Activated CD4-positive, alpha-beta T cell treated with anti-CD3 and anti-CD28 coated beads, Interleukin-2, amount 50 U/mL, for 48 hours (primary cell): ENCODE data around the gene TMEM88.

Source experiments
- DNase-seq, 2 experiments: peaks; one replicate each; pipeline ENCODE4 v3.0.0-alpha.2; 2020

The TMEM88 gene

GRCh38 chr17:7833011-7833794 lies 21.7 kb upstream of the TMEM88 start:
- no peak for DNase-seq

- DNase-seq = peak; percentile 91 to 93
Observed at GRCh38 chr17:7833795-7834541, 20.9 kb upstream of the TMEM88 start, which contains the start of gene KDM6B. Gene KDM6B (plus strand): TSS chr17:7834217. CDS start chr17:7845555, 11,338 bp downstream.

- peak; percentile 65 to 66 for DNase-seq
Observed at GRCh38 chr17:7834542-7834956, 20.3 kb upstream of the TMEM88 start.

GRCh38 chr17:7834957-7835813 lies 19.7 kb upstream of the TMEM88 start:
- DNase-seq = peak; percentile 90 to 94

- DNase-seq = peak in 1 of 2 experiments; percentile 63
Observed at GRCh38 chr17:7835814-7836595, 18.9 kb upstream of the TMEM88 start.

- peak; percentile 74 to 82 for DNase-seq
Observed at GRCh38 chr17:7836596-7837407, 18.1 kb upstream of the TMEM88 start.

GRCh38 chr17:7837408-7838088 lies 17.3 kb upstream of the TMEM88 start:
- no peak for DNase-seq

- no peak for DNase-seq
Observed at GRCh38 chr17:7838090-7839075, 16.5 kb upstream of the TMEM88 start.

- no peak for DNase-seq
Observed at GRCh38 chr17:7839190-7839875, 15.5 kb upstream of the TMEM88 start.

- DNase-seq = no peak
Observed at GRCh38 chr17:7839876-7840261, 15.0 kb upstream of the TMEM88 start.

GRCh38 chr17:7840441-7840840 lies 14.4 kb upstream of the TMEM88 start:
- DNase-seq = no peak

- no peak for DNase-seq
Observed at GRCh38 chr17:7840875-7841274, 14.0 kb upstream of the TMEM88 start.

- DNase-seq = peak; percentile 91 to 93
Observed at GRCh38 chr17:7841396-7841914, 13.4 kb upstream of the TMEM88 start.

GRCh38 chr17:7841915-7842379 lies 12.9 kb upstream of the TMEM88 start:
- DNase-seq = peak; percentile 86 to 89

GRCh38 chr17:7842380-7843256 lies 12.2 kb upstream of the TMEM88 start:
- DNase-seq = peak; percentile 96 to 97

- DNase-seq = no peak
Observed at GRCh38 chr17:7843257-7843535, 11.7 kb upstream of the TMEM88 start.

- DNase-seq = peak; percentile 87 to 91
Observed at GRCh38 chr17:7843536-7844291, 11.2 kb upstream of the TMEM88 start.
